Glutamatergic neuron (in vitro differentiated cells): ENCODE results near the gene HDGFL2. TPM values are rescaled to one million over a fixed set of nuclear protein-coding genes. Genes with fewer than 3 reads are reported as not detected.
A peak's percentile ranks its signal among the peaks of the same experiment; 100 is the strongest.

Experiments
- DNase-seq: peaks from one replicate; pipeline ENCODE4 v3.0.0; 2022
- H3K27ac Mint-ChIP-seq: one replicate; pipeline ENCODE4 v1.8.0; 2020; ENCODE audit warnings: mild to moderate bottlenecking, mixed read lengths, inconsistent platforms; ENCODE audit not compliant: unreplicated experiment
- H3K27me3 Mint-ChIP-seq: one replicate; pipeline ENCODE4 v1.8.0; 2020; ENCODE audit warnings: mild to moderate bottlenecking, moderate library complexity, mixed read lengths, inconsistent platforms; ENCODE audit not compliant: unreplicated experiment
- H3K36me3 Mint-ChIP-seq: one replicate; pipeline ENCODE4 v1.8.0; 2020; ENCODE audit warnings: mild to moderate bottlenecking, mixed read lengths, inconsistent platforms; ENCODE audit not compliant: unreplicated experiment
- H3K4me1 Mint-ChIP-seq: one replicate; pipeline ENCODE4 v1.8.0; 2020; ENCODE audit warnings: mild to moderate bottlenecking, low read depth, mixed read lengths, inconsistent platforms; ENCODE audit not compliant: unreplicated experiment
- H3K4me3 Mint-ChIP-seq: one replicate; pipeline ENCODE4 v1.8.0; 2020; ENCODE audit warnings: mild to moderate bottlenecking, mixed read lengths, inconsistent platforms; ENCODE audit not compliant: unreplicated experiment
- H3K9me3 Mint-ChIP-seq: one replicate; pipeline ENCODE4 v1.8.0; 2020; ENCODE audit warnings: mild to moderate bottlenecking, moderate library complexity, mixed read lengths, inconsistent platforms; ENCODE audit not compliant: unreplicated experiment
- CTCF ChIP-seq: fragments of 200-600 bp; sonication (generic); IDR thresholded peaks from one replicate; pipeline ENCODE4 v1.5.0; 2021; ENCODE audit not compliant: partially characterized antibody, unreplicated experiment
- total RNA-seq: library from RNA; stranded (reverse); fragmentation: NEBNext Ultra II Directional; extraction: Animal tissue kit (Norgen Biotek cat#: 25700); gene quantifications from one replicate; pipeline ENCODE4 v1.2.1, GENCODE V29; 2021; ENCODE audit not compliant: unreplicated experiment

Gene HDGFL2
- total RNA-seq, 1 donor from 2014 or later = 118 TPM

GRCh38 chr19:4491446-4491845 lies 19.3 kb downstream of the HDGFL2 start:
- DNase-seq = no peak
- peaks cover 5% of the 10 kb centered on the region for H3K27me3 Mint-ChIP-seq
- no peak overlapping the region for H3K27ac Mint-ChIP-seq
- peaks cover 5% of the 10 kb centered on the region for H3K36me3 Mint-ChIP-seq
- TF ChIP-seq CTCF = no peak
- no peaks in the 10 kb centered on the region for H3K4me1 Mint-ChIP-seq
- peaks cover 4% of the 10 kb centered on the region for H3K9me3 Mint-ChIP-seq
- no peak overlapping the region for H3K4me3 Mint-ChIP-seq

- Mint-ChIP-seq H3K4me1 (no peaks in the 10 kb centered on the region), H3K27me3 (peaks cover 3% of the 10 kb centered on the region), H3K36me3 (peaks cover 5% of the 10 kb centered on the region), H3K4me3 (no peak overlapping the region), H3K27ac (no peak overlapping the region), H3K9me3 (peaks cover 4% of the 10 kb centered on the region)
- no peak for DNase-seq
- no peak for TF ChIP-seq CTCF
Observed at GRCh38 chr19:4492337-4493103, 20.4 kb downstream of the HDGFL2 start.

- Mint-ChIP-seq H3K36me3 (peaks cover 5% of the 10 kb centered on the region), H3K27ac (no peak overlapping the region), H3K27me3 (peaks cover 3% of the 10 kb centered on the region), H3K9me3 (peaks cover 4% of the 10 kb centered on the region), H3K4me1 (no peaks in the 10 kb centered on the region), H3K4me3 (no peak overlapping the region)
- DNase-seq = no peak
- TF ChIP-seq CTCF = no peak
Observed at GRCh38 chr19:4493104-4493928, 21.2 kb downstream of the HDGFL2 start.

- H3K27ac Mint-ChIP-seq = no peak overlapping the region
- TF ChIP-seq CTCF = no peak
- H3K4me1 Mint-ChIP-seq = no peaks in the 10 kb centered on the region
- peaks cover 5% of the 10 kb centered on the region for H3K36me3 Mint-ChIP-seq
- no peak overlapping the region for H3K4me3 Mint-ChIP-seq
- peak; percentile 6 for DNase-seq
- H3K9me3 Mint-ChIP-seq = peaks cover 4% of the 10 kb centered on the region
- peaks cover 3% of the 10 kb centered on the region for H3K27me3 Mint-ChIP-seq
Observed at GRCh38 chr19:4493929-4494690, 22.0 kb downstream of the HDGFL2 start.
